ENCODE data around the gene CA10.

Gene CA10

GRCh38 chr17:52149626-52150025 lies 8.9 kb downstream of the CA10 start:
- no peaks in the 10 kb centered on the region for H3K27me3 ChIP-seq (replicated peaks; ENCODE audit: control insufficient read depth, insufficient read depth, low read length)
- no peaks in the 10 kb centered on the region for H3K36me3 ChIP-seq (ENCODE audit: control insufficient read depth, insufficient read depth, low read length)
- no peak for DNase-seq (ENCODE audit: extremely low read depth, insufficient read length)
- no peak overlapping the region for H3K4me3 ChIP-seq (replicated peaks; ENCODE audit: low read depth, low read length)
- TF ChIP-seq CTCF (IDR thresholded peaks at IDR 0.05; ENCODE audit: insufficient read depth, low read length, poor library complexity, severe bottlenecking) = no peak

- no peaks in the 10 kb centered on the region for H3K36me3 ChIP-seq (ENCODE audit: control insufficient read depth, insufficient read depth, low read length)
- TF ChIP-seq CTCF (IDR thresholded peaks at IDR 0.05; ENCODE audit: insufficient read depth, low read length, poor library complexity, severe bottlenecking) = no peak
- no peak for DNase-seq (ENCODE audit: extremely low read depth, insufficient read length)
- H3K27me3 ChIP-seq (replicated peaks; ENCODE audit: control insufficient read depth, insufficient read depth, low read length) = no peaks in the 10 kb centered on the region
- H3K4me3 ChIP-seq (replicated peaks; ENCODE audit: low read depth, low read length) = no peak overlapping the region
Measured at GRCh38 chr17:52148969-52149351, 9.6 kb downstream of the CA10 start.

DNA sequence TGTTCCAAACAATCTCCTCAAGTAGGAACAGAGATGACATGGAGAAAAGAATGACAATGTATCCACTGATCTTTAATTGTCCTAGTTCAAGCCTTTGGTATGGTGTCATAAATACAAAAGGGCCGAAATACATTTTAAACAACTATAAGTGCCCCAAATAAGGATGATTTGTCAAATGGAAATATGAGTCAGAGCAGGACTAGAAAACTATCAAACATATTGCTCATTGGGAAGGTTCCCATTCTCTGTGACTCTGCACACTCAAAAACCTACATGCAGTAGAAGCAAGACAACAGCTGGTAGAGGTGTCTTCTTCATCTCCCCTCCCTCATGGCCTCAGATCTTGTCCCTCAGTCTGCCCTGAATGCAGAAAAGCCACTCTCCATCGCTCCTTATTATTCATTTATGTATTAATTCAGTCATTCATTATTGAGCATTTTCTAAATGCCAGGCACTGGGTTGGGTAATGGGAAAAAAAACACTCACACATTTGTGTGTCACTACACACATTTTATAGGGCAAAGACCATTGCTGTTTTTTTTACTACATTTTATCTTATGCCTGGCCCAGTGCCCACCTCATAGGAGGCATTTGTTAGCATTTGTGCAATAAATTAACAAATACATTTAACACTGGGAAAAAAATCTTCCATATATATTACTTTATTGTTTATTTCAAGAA lies 10.1 kb downstream of the CA10 start:
- Histone ChIP-seq H3K36me3 (ENCODE audit: control insufficient read depth, insufficient read depth, low read length) (no peaks in the 10 kb centered on the region), H3K27me3 (replicated peaks; ENCODE audit: control insufficient read depth, insufficient read depth, low read length) (no peaks in the 10 kb centered on the region), H3K4me3 (replicated peaks; ENCODE audit: low read depth, low read length) (no peak overlapping the region)
- no peak for DNase-seq (ENCODE audit: extremely low read depth, insufficient read length)
- no peak for TF ChIP-seq CTCF (IDR thresholded peaks at IDR 0.05; ENCODE audit: insufficient read depth, low read length, poor library complexity, severe bottlenecking)

DNA sequence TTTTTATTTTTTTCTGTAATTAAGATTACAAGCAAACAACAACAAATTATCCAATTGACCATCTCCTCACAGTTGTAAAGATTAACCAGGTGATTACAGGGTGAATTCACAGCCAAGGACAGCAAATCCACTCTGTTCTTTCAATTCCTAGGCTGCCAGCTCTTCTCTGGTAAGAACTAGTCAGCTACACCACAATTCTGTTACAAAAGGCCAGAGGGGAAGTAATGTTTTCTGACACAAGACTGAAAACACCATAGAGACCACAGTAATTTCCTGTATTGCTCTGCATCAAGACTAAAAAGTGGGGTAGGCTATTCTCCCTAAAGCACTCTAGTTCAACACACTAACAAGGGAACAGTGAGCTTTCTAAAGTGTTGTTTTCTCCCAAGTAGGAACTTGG lies 10.6 kb downstream of the CA10 start:
- Histone ChIP-seq H3K4me3 (replicated peaks; ENCODE audit: low read depth, low read length) (no peak overlapping the region), H3K27me3 (replicated peaks; ENCODE audit: control insufficient read depth, insufficient read depth, low read length) (no peaks in the 10 kb centered on the region), H3K36me3 (ENCODE audit: control insufficient read depth, insufficient read depth, low read length) (no peaks in the 10 kb centered on the region)
- DNase-seq (ENCODE audit: extremely low read depth, insufficient read length) = no peak
- TF ChIP-seq CTCF (IDR thresholded peaks at IDR 0.05; ENCODE audit: insufficient read depth, low read length, poor library complexity, severe bottlenecking) = no peak

GRCh38 chr17:52147431-52147830 lies 11.1 kb downstream of the CA10 start:
- H3K27me3 ChIP-seq (replicated peaks; ENCODE audit: control insufficient read depth, insufficient read depth, low read length) = no peaks in the 10 kb centered on the region
- no peak for TF ChIP-seq CTCF (IDR thresholded peaks at IDR 0.05; ENCODE audit: insufficient read depth, low read length, poor library complexity, severe bottlenecking)
- DNase-seq (ENCODE audit: extremely low read depth, insufficient read length) = no peak
- H3K4me3 ChIP-seq (replicated peaks; ENCODE audit: low read depth, low read length) = no peak overlapping the region
- no peaks in the 10 kb centered on the region for H3K36me3 ChIP-seq (ENCODE audit: control insufficient read depth, insufficient read depth, low read length)

GRCh38 chr17:52145476-52145875 lies 13.0 kb downstream of the CA10 start:
- no peak for DNase-seq (ENCODE audit: extremely low read depth, insufficient read length)
- H3K4me3 ChIP-seq (replicated peaks; ENCODE audit: low read depth, low read length) = no peak overlapping the region

More at GRCh38 chr17:52145476-52145875, 13.0 kb downstream of the CA10 start:
- no peak for TF ChIP-seq CTCF (IDR thresholded peaks at IDR 0.05; ENCODE audit: insufficient read depth, low read length, poor library complexity, severe bottlenecking)
- H3K27me3 ChIP-seq (replicated peaks; ENCODE audit: control insufficient read depth, insufficient read depth, low read length) = no peaks in the 10 kb centered on the region
- no peaks in the 10 kb centered on the region for H3K36me3 ChIP-seq (ENCODE audit: control insufficient read depth, insufficient read depth, low read length)
